IMR-90 (cell line): Measurements from ENCODE around the gene FGF12. TPM values are rescaled to one million over a fixed set of nuclear protein-coding genes. Genes with fewer than 3 reads are reported as not detected.

Experiments
- ATAC-seq: fragments of 200-7000 bp; cut with Tn5 transposase; 2 replicates; pipeline ENCODE4 v1.9.1; 2020; ENCODE audit warnings: low read depth, mild to moderate bottlenecking, moderate library complexity
- BruUV-seq: library from RNA; stranded (reverse); fragments of 400-500 nt; replicated peaks from 2 replicates; lab custom pipeline; 2021; lab: Mats Ljungman, UMichigan
- CTCF ChIA-PET: fragments of 300-600 bp; formaldehyde crosslinking; extraction: SDS; loops from one replicate; lab custom pipeline; 2021; ENCODE audit warnings: antibody characterized with exemption; lab: Yijun Ruan, JAX
- POLR2A ChIA-PET: fragments of 300-600 bp; sonication (Branson Sonifier 250); formaldehyde crosslinking; loops from one replicate; lab custom pipeline; 2022; ENCODE audit warnings: antibody characterized with exemption; ENCODE audit not compliant: unreplicated experiment; lab: Charles Lee
- DNase-seq: peaks from one replicate; pipeline ENCODE4 v3.0.0; 2013
- H2AFZ ChIP-seq: replicated peaks from 2 replicates; pipeline ENCODE3; 2013; ENCODE audit warnings: low read length, mild to moderate bottlenecking; ENCODE audit not compliant: poor library complexity
- H2AK5ac ChIP-seq: 2 replicates; pipeline ENCODE4 v1.6.1; 2013; ENCODE audit warnings: low read depth, low read length, inconsistent platforms
- H2AK9ac ChIP-seq: replicated peaks from 2 replicates; pipeline ENCODE3; 2013; ENCODE audit warnings: mild to moderate bottlenecking, low read depth, low read length, moderate library complexity; ENCODE audit not compliant: poor library complexity
- H2BK120ac ChIP-seq: 2 replicates; pipeline ENCODE4 v1.6.1; 2013; ENCODE audit warnings: low read depth, low read length, inconsistent platforms
- H2BK15ac ChIP-seq: 3 replicates; pipeline ENCODE4 v1.6.1; 2013; ENCODE audit warnings: low read depth, low read length, inconsistent platforms
- H2BK20ac ChIP-seq: 2 replicates; pipeline ENCODE4 v1.6.1; 2013; ENCODE audit warnings: low read depth, mild to moderate bottlenecking, inconsistent platforms, low read length, moderate library complexity
- H2BK5ac ChIP-seq: 2 replicates; pipeline ENCODE4 v1.6.1; 2013; ENCODE audit warnings: mild to moderate bottlenecking, low read depth, low read length, inconsistent platforms; ENCODE audit not compliant: poor library complexity, severe bottlenecking
- H3K14ac ChIP-seq: replicated peaks from 2 replicates; pipeline ENCODE4 v1.6.1; 2013; ENCODE audit warnings: low read depth, low read length, inconsistent platforms
- H3K18ac ChIP-seq: 2 replicates; pipeline ENCODE4 v1.6.1; 2013; ENCODE audit warnings: low read depth, low read length, control low read depth
- H3K23ac ChIP-seq: 2 replicates; pipeline ENCODE4 v1.6.1; 2013; ENCODE audit warnings: low read depth, low read length, inconsistent platforms
- H3K27ac ChIP-seq: 2 replicates; pipeline ENCODE4 v1.5.1; 2013; ENCODE audit warnings: mild to moderate bottlenecking, control low read depth, low read length; ENCODE audit not compliant: insufficient read depth
- H3K27me3 ChIP-seq: 2 replicates; pipeline ENCODE4 v1.6.1; 2013; ENCODE audit warnings: low read length; ENCODE audit not compliant: control insufficient read depth, insufficient read depth
- H3K36me3 ChIP-seq: 2 replicates; pipeline ENCODE4 v1.6.1; 2013; ENCODE audit warnings: low read length, mixed read lengths; ENCODE audit not compliant: control insufficient read depth, insufficient read depth
- H3K4ac ChIP-seq: 2 replicates; pipeline ENCODE4 v1.6.1; 2013; ENCODE audit warnings: low read depth, low read length, inconsistent platforms
- H3K4me1 ChIP-seq: 2 replicates; pipeline ENCODE4 v1.6.1; 2013; ENCODE audit warnings: low read length, mixed read lengths; ENCODE audit not compliant: control insufficient read depth, insufficient read depth
- H3K4me2 ChIP-seq: 2 replicates; pipeline ENCODE4 v1.6.1; 2013; ENCODE audit warnings: low read depth, mild to moderate bottlenecking, control low read depth, low read length, moderate library complexity
- H3K4me3 ChIP-seq: 2 replicates; pipeline ENCODE4 v1.5.1; 2013; ENCODE audit warnings: low read depth, mild to moderate bottlenecking, control low read depth, low read length, moderate library complexity; ENCODE audit not compliant: insufficient read depth
- H3K56ac ChIP-seq: 2 replicates; pipeline ENCODE4 v1.6.1; 2013; ENCODE audit warnings: low read length, inconsistent platforms; ENCODE audit not compliant: insufficient read depth; ENCODE audit errors: extremely low read depth
- H3K79me1 ChIP-seq, 2 experiments: 2 replicates each; pipeline ENCODE4 v1.6.1; 2013; ENCODE audit warnings: low read length in 2 of 2, inconsistent platforms in 1 of 2, low read depth in 1 of 2
- H3K9ac ChIP-seq: 2 replicates; pipeline ENCODE4 v1.6.1; 2013; ENCODE audit warnings: low read depth, low read length, control low read depth
- H3K9me1 ChIP-seq: 2 replicates; pipeline ENCODE4 v1.6.1; 2013; ENCODE audit warnings: low read length, inconsistent platforms; ENCODE audit not compliant: insufficient read depth
- H3K9me3 ChIP-seq: 2 replicates; pipeline ENCODE4 v1.6.1; 2013; ENCODE audit warnings: low read length; ENCODE audit not compliant: control insufficient read depth, insufficient read depth
- H4K20me1 ChIP-seq: 2 replicates; pipeline ENCODE4 v1.6.1; 2013; ENCODE audit warnings: low read length, inconsistent platforms; ENCODE audit not compliant: insufficient read depth
- H4K5ac ChIP-seq: 2 replicates; pipeline ENCODE4 v1.6.1; 2013; ENCODE audit warnings: mild to moderate bottlenecking, low read depth, low read length, control low read depth
- H4K8ac ChIP-seq, 2 experiments: 2 replicates each; pipeline ENCODE4 v1.6.1; 2013; ENCODE audit warnings: low read depth in 2 of 2, low read length in 2 of 2, control low read depth in 1 of 2, inconsistent platforms in 1 of 2
- H4K91ac ChIP-seq: 2 replicates; pipeline ENCODE4 v1.6.1; 2013; ENCODE audit warnings: low read depth, low read length, inconsistent platforms; ENCODE audit not compliant: insufficient read depth
- CHD1 ChIP-seq: IDR thresholded peaks from 2 replicates; pipeline ENCODE4 v1.6.1; 2012; ENCODE audit warnings: low read depth, low read length, improper control_type of control experiment
- MAZ ChIP-seq: IDR thresholded peaks from 2 replicates; pipeline ENCODE4 v1.6.1; 2012; ENCODE audit warnings: low read depth, mild to moderate bottlenecking, low read length, improper control_type of control experiment, moderate library complexity, borderline replicate concordance
- MXI1 ChIP-seq: IDR thresholded peaks from 2 replicates; pipeline ENCODE4 v1.6.1; 2012; ENCODE audit warnings: low read depth, mild to moderate bottlenecking, low read length, moderate library complexity, borderline replicate concordance
- RAD21 ChIP-seq: IDR thresholded peaks from 2 replicates; pipeline ENCODE4 v1.6.1; 2012; ENCODE audit warnings: low read length, improper control_type of control experiment
- RFX5 ChIP-seq: IDR thresholded peaks from 2 replicates; pipeline ENCODE4 v1.8.0; 2012; ENCODE audit warnings: low read depth, mild to moderate bottlenecking, low read length, moderate library complexity
- SMC3 ChIP-seq: fragments of 150-350 bp; IDR thresholded peaks from 2 replicates; pipeline ENCODE4 v1.6.1; 2016; ENCODE audit warnings: low read depth, mild to moderate bottlenecking, antibody characterized with exemption, low read length, moderate library complexity
- WGBS, 2 experiments: methylation state at CpG; one replicate each; pipeline versions ENCODE4 v1.1.5 to v1.1.7; 2013; ENCODE audit warnings: missing lambda C conversion rate in 2 of 2; ENCODE audit not compliant: insufficient read length in 1 of 2; ENCODE audit errors: extremely low coverage in 2 of 2; 5-methylcytosine and 5-hydroxymethylcytosine counted together
- dilution Hi-C: fragments of 300-500 bp; cut with HindIII; formaldehyde crosslinking; loops from one replicate; pipeline ENCODE4 v1.14.3; 2018; ENCODE audit warnings: low sequenced_read_pairs; ENCODE audit not compliant: unreplicated experiment
- in situ Hi-C: fragments of 300-500 bp; cut with MboI; formaldehyde crosslinking; loops from 3 replicates; pipeline ENCODE4 v1.14.3; 2019; ENCODE audit warnings: low sequenced_read_pairs, inconsistent platforms, mixed read lengths
- intact Hi-C: fragments of 100-400 bp; cut with micrococcal nuclease; formaldehyde crosslinking; loops from 2 replicates; pipeline ENCODE4 v1.10.0; 2022
- polyA plus RNA-seq, 3 experiments: library from polyadenylated mRNA; depleted of rRNA; stranded (reverse); fragments of >200 nt; gene quantifications; 2 replicates each; pipeline ENCODE4 v1.2.3, GENCODE V29; 2012; ENCODE audit warnings: low replicate concordance in 1 of 3
- total RNA-seq: library from RNA; depleted of rRNA; stranded (reverse); fragments of >200 nt; gene quantifications from 2 replicates; pipeline ENCODE4 v1.2.3, GENCODE V29; 2012
- TF ChIP-seq, protein P1 (sequence below): fragments of 150-350 bp; IDR thresholded peaks from 2 replicates; pipeline ENCODE4 v1.6.1; 2016; ENCODE audit warnings: low read depth, mild to moderate bottlenecking, low read length, moderate library complexity, borderline replicate concordance
- TF ChIP-seq, protein P2 (sequence below): fragments of 150-350 bp; IDR thresholded peaks from 2 replicates; pipeline ENCODE4 v1.6.1; 2017; ENCODE audit warnings: mild to moderate bottlenecking, antibody characterized with exemption, low read length, low read depth

FGF12 gene
- total and polyA plus RNA-seq, 2 of the 4 experiments (the other 2 are of a cell fraction): not detected

DNA sequence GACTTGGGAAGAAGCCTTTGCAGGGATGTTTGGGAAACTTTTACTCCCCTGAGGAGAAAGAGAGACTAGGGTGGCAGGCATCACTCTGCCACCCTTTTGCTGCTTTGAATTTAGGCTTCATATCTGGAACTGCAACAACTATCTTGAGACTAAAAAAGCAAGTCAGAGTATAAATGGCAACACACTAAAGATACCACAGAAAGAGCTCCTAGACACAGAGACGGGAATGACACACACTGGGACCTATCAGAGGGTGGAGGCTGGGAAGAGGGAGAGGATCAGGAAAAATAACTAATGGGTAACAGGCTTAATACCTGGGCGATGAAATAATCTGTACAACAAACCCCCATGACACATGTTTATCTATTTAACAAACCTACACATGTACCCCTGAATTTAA, 237.8 kb downstream of the FGF12 start:
- no peaks in the 10 kb centered on the region for H3K9me3 ChIP-seq
- intact Hi-C loops: no loop called here
- no TSS peak for BruUV-seq
- in situ Hi-C loops: no loop called here
- H3K79me1 ChIP-seq: no peaks in the 10 kb centered on the region
- WGBS, 2 experiments: no CpG with 5 or more reads among the region's 2 CpGs
- ChIA-PET CTCF (no interaction called here), POLR2A (no interaction called here)
- H4K8ac ChIP-seq: no peak overlapping the region
- H3K9ac ChIP-seq: no peak overlapping the region
- no peak overlapping the region for H2AK9ac ChIP-seq
- H3K18ac ChIP-seq: no peak overlapping the region
- H3K23ac ChIP-seq: no peak overlapping the region
- no peak overlapping the region for H3K4me3 ChIP-seq
- H2BK15ac ChIP-seq: no peak overlapping the region
- no peak overlapping the region for H2BK120ac ChIP-seq
- H3K4me2 ChIP-seq: no peak overlapping the region
- no peak overlapping the region for H4K91ac ChIP-seq
- no peaks in the 10 kb centered on the region for H3K9me1 ChIP-seq
- H3K4ac ChIP-seq: no peak overlapping the region
- H4K5ac ChIP-seq: no peak overlapping the region
- dilution Hi-C loops: no loop called here
- no peak overlapping the region for H2AFZ ChIP-seq
- H2BK5ac ChIP-seq: no peak overlapping the region
- no peak overlapping the region for H3K27ac ChIP-seq
- no peaks in the 10 kb centered on the region for H4K20me1 ChIP-seq
- no peak for DNase-seq
- no peak overlapping the region for H3K56ac ChIP-seq
- H3K14ac ChIP-seq: no peak overlapping the region
- H3K4me1 ChIP-seq: no peaks in the 10 kb centered on the region
- TF ChIP-seq RAD21 (no peak), CHD1 (no peak), MXI1 (no peak), MAZ (no peak), RFX5 (no peak), SMC3 (no peak)
- TF ChIP-seq, protein P1, sequence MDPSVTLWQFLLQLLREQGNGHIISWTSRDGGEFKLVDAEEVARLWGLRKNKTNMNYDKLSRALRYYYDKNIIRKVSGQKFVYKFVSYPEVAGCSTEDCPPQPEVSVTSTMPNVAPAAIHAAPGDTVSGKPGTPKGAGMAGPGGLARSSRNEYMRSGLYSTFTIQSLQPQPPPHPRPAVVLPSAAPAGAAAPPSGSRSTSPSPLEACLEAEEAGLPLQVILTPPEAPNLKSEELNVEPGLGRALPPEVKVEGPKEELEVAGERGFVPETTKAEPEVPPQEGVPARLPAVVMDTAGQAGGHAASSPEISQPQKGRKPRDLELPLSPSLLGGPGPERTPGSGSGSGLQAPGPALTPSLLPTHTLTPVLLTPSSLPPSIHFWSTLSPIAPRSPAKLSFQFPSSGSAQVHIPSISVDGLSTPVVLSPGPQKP: no peak
- TF ChIP-seq, protein P2, sequence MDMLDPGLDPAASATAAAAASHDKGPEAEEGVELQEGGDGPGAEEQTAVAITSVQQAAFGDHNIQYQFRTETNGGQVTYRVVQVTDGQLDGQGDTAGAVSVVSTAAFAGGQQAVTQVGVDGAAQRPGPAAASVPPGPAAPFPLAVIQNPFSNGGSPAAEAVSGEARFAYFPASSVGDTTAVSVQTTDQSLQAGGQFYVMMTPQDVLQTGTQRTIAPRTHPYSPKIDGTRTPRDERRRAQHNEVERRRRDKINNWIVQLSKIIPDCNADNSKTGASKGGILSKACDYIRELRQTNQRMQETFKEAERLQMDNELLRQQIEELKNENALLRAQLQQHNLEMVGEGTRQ: no peak
- H3K27me3 ChIP-seq: no peaks in the 10 kb centered on the region
- no peak for ATAC-seq
- H2BK20ac ChIP-seq: no peak overlapping the region
- H3K36me3 ChIP-seq: no peaks in the 10 kb centered on the region
- H2AK5ac ChIP-seq: no peak overlapping the region
